ENCODE results near the gene STK38L. TPM values are rescaled to one million over a fixed set of nuclear protein-coding genes. Genes with fewer than 3 reads are reported as not detected.

The STK38L gene
- total and polyA plus RNA-seq, 2 of the 8 experiments (the other 6 are each of a cell fraction or from before 2014, with no cell fraction given): 8.1 to 63.6 TPM

- TF ChIP-seq CHD7 (IDR thresholded peaks at IDR 0.05; ENCODE audit: insufficient replicate concordance, low read length): no peak
- TF ChIP-seq ATF3 (IDR thresholded peaks at IDR 0.05; ENCODE audit: insufficient read depth, low read depth, low read length): no peak
- TF ChIP-seq CHD1 (IDR thresholded peaks at IDR 0.05; ENCODE audit: low read depth, low read length): no peak
- TF ChIP-seq SAP30 (IDR thresholded peaks at IDR 0.05; ENCODE audit: insufficient read depth, insufficient replicate concordance, low read length): no peak
These were observed 38.7 kb downstream of the STK38L start (continued) for GRCh38 chr12:27282754-27283153.

Measured in H1 (cell line).